WTC11 (cell line): ENCODE measurements around the gene ISL1. TPM values are rescaled to one million over a fixed set of nuclear protein-coding genes. Genes with fewer than 3 reads are reported as not detected.

Experiments
- ATAC-seq: fragments of 200-7000 bp; cut with Tn5 transposase; 2 replicates; pipeline ENCODE4 v1.10.0; 2021; ENCODE audit warnings: mild to moderate bottlenecking, moderate library complexity
- CTCF ChIA-PET: fragments of 300-600 bp; sonication (Branson Sonifier 250); formaldehyde crosslinking; loops from one replicate; lab custom pipeline; 2021; ENCODE audit warnings: antibody characterized with exemption; lab: Charles Lee
- POLR2A ChIA-PET: fragments of 350-600 bp; sonication (Branson Sonifier 250); formaldehyde crosslinking; loops from one replicate; lab custom pipeline; 2021; ENCODE audit warnings: antibody characterized with exemption; lab: Charles Lee
- DNase-seq: peaks from one replicate; pipeline ENCODE4 v3.0.0; 2021; ENCODE audit warnings: low spot score
- H3K27ac Mint-ChIP-seq: 2 replicates; pipeline ENCODE4 v1.8.0; 2021; ENCODE audit warnings: mixed read lengths
- H3K27me3 Mint-ChIP-seq: 2 replicates; pipeline ENCODE4 v1.8.0; 2021; ENCODE audit warnings: low read depth, mild to moderate bottlenecking, moderate library complexity, mixed read lengths
- H3K36me3 Mint-ChIP-seq: 2 replicates; pipeline ENCODE4 v1.8.0; 2021; ENCODE audit warnings: mixed read lengths
- H3K4me1 Mint-ChIP-seq: 2 replicates; pipeline ENCODE4 v1.8.0; 2022; ENCODE audit warnings: mixed read lengths
- H3K4me3 Mint-ChIP-seq: 2 replicates; pipeline ENCODE4 v1.8.0; 2021; ENCODE audit warnings: mild to moderate bottlenecking, moderate library complexity, mixed read lengths
- H3K9me3 Mint-ChIP-seq: 2 replicates; pipeline ENCODE4 v1.8.0; 2021; ENCODE audit warnings: mixed read lengths
- ARID4B ChIP-seq: sonication (generic); formaldehyde crosslinking; IDR thresholded peaks from 2 replicates; pipeline ENCODE4 v1.8.0; 2023; ENCODE audit warnings: missing genetic modification reagents, mild to moderate bottlenecking, borderline replicate concordance
- ATF1 ChIP-seq: sonication (generic); formaldehyde crosslinking; IDR thresholded peaks from 2 replicates; pipeline ENCODE4 v1.8.1; 2023; ENCODE audit warnings: mild to moderate bottlenecking, moderate library complexity, missing genetic modification reagents
- E2F5 ChIP-seq: sonication (generic); formaldehyde crosslinking; IDR thresholded peaks from 2 replicates; pipeline ENCODE4 v1.8.1; 2022; ENCODE audit warnings: mild to moderate bottlenecking, moderate library complexity, missing genetic modification reagents
- ERG ChIP-seq: fragments of 250-450 bp; sonication (Bioruptor Pico); IDR thresholded peaks from 2 replicates; pipeline ENCODE4 v1.8.0; 2021; ENCODE audit warnings: mild to moderate bottlenecking
- FOXP4 ChIP-seq: sonication (generic); formaldehyde crosslinking; IDR thresholded peaks from 2 replicates; pipeline ENCODE4 v1.8.0; 2022; ENCODE audit warnings: mild to moderate bottlenecking, missing genetic modification reagents
- GABPB1 ChIP-seq: sonication (generic); formaldehyde crosslinking; IDR thresholded peaks from 2 replicates; pipeline ENCODE4 v1.8.1; 2023; ENCODE audit warnings: mild to moderate bottlenecking, missing genetic modification reagents
- GRHL2 ChIP-seq: fragments of 250-450 bp; sonication (Bioruptor Pico); IDR thresholded peaks from 2 replicates; pipeline ENCODE4 v1.8.0; 2022; ENCODE audit warnings: mild to moderate bottlenecking, moderate library complexity; ENCODE audit not compliant: insufficient replicate concordance, severe bottlenecking
- GTF2I ChIP-seq: fragments of 250-450 bp; sonication (Bioruptor Pico); conservative IDR thresholded peaks from 2 replicates; pipeline ENCODE4 v1.4.0; 2021; ENCODE audit warnings: mild to moderate bottlenecking
- IRF2 ChIP-seq: sonication (generic); formaldehyde crosslinking; IDR thresholded peaks from 2 replicates; pipeline ENCODE4 v1.8.0; 2022; ENCODE audit warnings: low read depth, missing genetic modification reagents, borderline replicate concordance
- NFATC4 ChIP-seq: fragments of 250-450 bp; sonication (Bioruptor Pico); IDR thresholded peaks from 2 replicates; pipeline ENCODE4 v1.9.0; 2021; ENCODE audit warnings: mild to moderate bottlenecking
- TEAD1 ChIP-seq: sonication (generic); formaldehyde crosslinking; IDR thresholded peaks from 2 replicates; pipeline ENCODE4 v1.8.0; 2022; ENCODE audit warnings: mild to moderate bottlenecking, missing genetic modification reagents
- ZBTB21 ChIP-seq: sonication (generic); formaldehyde crosslinking; IDR thresholded peaks from 2 replicates; pipeline ENCODE4 v1.8.1; 2023; ENCODE audit warnings: mild to moderate bottlenecking, missing genetic modification reagents, borderline replicate concordance
- ZNF281 ChIP-seq: sonication (generic); formaldehyde crosslinking; IDR thresholded peaks from 2 replicates; pipeline ENCODE4 v1.8.0; 2023; ENCODE audit warnings: mild to moderate bottlenecking, missing genetic modification reagents
- total RNA-seq: library from RNA; stranded (reverse); gene quantifications from 3 replicates; pipeline ENCODE4 v1.2.3, GENCODE V29; 2021
- TF ChIP-seq, protein P1 (sequence below): fragments of 250-450 bp; sonication (Bioruptor Pico); conservative IDR thresholded peaks from 2 replicates; pipeline ENCODE4 v1.9.0; 2021; ENCODE audit warnings: mild to moderate bottlenecking
- TF ChIP-seq, protein P2 (sequence below): sonication (generic); formaldehyde crosslinking; IDR thresholded peaks from 2 replicates; pipeline ENCODE4 v1.8.1; 2023; ENCODE audit warnings: mild to moderate bottlenecking, missing genetic modification reagents
- TF ChIP-seq, protein P3 (sequence below): fragments of 250-450 bp; sonication (Bioruptor Pico); IDR thresholded peaks from 2 replicates; pipeline ENCODE4 v1.9.0; 2021; ENCODE audit warnings: mild to moderate bottlenecking, borderline replicate concordance

Gene ISL1
- total RNA-seq, 1 experiment from 2014 or later: not detected

DNA sequence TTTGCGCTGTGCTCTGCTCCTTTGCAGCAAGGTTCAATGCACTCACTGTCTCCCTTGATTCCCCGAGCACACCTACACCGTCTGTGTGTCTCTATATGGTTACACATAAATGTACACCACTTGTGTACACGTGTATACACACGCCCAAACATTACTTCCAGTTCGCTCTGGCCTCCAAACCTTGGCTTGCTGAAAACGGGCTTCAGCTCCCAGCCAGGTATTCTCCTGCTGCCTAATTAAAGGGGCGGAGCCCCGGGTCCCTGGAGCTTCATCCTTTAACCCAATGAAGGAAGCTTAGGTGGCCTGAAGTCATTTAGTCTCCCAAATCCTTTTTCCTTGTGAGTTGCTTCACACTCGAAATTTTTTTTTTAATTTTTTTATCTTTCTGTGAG, 4.6 kb downstream of the ISL1 start:
- TF ChIP-seq ZBTB21 (CRISPR knock-in tag): no peak
- no peak for TF ChIP-seq ERG (CRISPR knock-in tag)
- no peak for TF ChIP-seq GABPB1
- no peak for TF ChIP-seq E2F5
- no peak for TF ChIP-seq TEAD1 (CRISPR knock-in tag)
- TF ChIP-seq, protein P1, sequence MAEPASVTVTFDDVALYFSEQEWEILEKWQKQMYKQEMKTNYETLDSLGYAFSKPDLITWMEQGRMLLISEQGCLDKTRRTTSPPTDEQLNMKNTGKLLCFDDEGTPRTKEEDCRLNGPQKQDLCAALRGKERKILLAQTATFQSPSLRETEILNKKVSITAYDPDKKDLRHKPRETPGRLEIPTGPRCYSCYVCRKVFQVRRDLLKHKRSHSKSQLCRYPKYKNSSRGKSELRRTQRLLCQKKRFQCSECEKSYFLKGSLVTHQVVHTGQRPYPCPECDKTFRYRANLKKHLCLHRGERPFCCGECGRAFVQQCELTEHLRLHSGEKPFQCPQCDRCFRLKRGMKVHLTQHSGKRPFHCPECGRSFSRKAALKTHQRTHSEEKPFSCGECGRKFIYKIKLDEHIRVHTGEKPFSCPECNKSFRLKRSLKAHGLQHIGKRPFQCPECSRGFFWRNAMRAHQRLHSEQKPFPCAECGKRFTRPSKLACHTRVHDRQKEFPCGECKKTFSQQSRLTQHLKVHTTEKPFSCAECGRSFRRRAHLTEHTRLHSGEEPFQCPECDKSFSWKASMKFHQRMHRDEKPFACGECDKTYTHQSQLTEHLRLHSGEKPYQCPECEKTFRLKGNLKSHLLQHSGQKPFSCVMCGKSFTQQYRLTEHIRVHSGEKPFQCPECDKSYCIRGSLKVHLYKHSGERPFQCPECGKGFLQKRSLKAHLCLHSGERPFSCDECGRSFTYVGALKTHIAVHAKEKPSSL (CRISPR knock-in tag): no peak
- TF ChIP-seq ARID4B: no peak
- TF ChIP-seq GRHL2 (CRISPR knock-in tag): no peak
- no peak for TF ChIP-seq ZNF281
- TF ChIP-seq, protein P2, sequence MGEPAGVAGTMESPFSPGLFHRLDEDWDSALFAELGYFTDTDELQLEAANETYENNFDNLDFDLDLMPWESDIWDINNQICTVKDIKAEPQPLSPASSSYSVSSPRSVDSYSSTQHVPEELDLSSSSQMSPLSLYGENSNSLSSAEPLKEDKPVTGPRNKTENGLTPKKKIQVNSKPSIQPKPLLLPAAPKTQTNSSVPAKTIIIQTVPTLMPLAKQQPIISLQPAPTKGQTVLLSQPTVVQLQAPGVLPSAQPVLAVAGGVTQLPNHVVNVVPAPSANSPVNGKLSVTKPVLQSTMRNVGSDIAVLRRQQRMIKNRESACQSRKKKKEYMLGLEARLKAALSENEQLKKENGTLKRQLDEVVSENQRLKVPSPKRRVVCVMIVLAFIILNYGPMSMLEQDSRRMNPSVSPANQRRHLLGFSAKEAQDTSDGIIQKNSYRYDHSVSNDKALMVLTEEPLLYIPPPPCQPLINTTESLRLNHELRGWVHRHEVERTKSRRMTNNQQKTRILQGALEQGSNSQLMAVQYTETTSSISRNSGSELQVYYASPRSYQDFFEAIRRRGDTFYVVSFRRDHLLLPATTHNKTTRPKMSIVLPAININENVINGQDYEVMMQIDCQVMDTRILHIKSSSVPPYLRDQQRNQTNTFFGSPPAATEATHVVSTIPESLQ: no peak
- TF ChIP-seq FOXP4 (CRISPR knock-in tag): no peak
- TF ChIP-seq NFATC4: no peak
- no peak for TF ChIP-seq GTF2I (CRISPR knock-in tag)
- TF ChIP-seq, protein P3, sequence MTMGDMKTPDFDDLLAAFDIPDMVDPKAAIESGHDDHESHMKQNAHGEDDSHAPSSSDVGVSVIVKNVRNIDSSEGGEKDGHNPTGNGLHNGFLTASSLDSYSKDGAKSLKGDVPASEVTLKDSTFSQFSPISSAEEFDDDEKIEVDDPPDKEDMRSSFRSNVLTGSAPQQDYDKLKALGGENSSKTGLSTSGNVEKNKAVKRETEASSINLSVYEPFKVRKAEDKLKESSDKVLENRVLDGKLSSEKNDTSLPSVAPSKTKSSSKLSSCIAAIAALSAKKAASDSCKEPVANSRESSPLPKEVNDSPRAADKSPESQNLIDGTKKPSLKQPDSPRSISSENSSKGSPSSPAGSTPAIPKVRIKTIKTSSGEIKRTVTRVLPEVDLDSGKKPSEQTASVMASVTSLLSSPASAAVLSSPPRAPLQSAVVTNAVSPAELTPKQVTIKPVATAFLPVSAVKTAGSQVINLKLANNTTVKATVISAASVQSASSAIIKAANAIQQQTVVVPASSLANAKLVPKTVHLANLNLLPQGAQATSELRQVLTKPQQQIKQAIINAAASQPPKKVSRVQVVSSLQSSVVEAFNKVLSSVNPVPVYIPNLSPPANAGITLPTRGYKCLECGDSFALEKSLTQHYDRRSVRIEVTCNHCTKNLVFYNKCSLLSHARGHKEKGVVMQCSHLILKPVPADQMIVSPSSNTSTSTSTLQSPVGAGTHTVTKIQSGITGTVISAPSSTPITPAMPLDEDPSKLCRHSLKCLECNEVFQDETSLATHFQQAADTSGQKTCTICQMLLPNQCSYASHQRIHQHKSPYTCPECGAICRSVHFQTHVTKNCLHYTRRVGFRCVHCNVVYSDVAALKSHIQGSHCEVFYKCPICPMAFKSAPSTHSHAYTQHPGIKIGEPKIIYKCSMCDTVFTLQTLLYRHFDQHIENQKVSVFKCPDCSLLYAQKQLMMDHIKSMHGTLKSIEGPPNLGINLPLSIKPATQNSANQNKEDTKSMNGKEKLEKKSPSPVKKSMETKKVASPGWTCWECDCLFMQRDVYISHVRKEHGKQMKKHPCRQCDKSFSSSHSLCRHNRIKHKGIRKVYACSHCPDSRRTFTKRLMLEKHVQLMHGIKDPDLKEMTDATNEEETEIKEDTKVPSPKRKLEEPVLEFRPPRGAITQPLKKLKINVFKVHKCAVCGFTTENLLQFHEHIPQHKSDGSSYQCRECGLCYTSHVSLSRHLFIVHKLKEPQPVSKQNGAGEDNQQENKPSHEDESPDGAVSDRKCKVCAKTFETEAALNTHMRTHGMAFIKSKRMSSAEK (CRISPR knock-in tag): no peak
- no peak for TF ChIP-seq ATF1 (CRISPR knock-in tag)
- no peak for TF ChIP-seq IRF2 (CRISPR knock-in tag)
- CTCF ChIA-PET: interaction anchor here (0.5 to 1.2 kb wide), 5 partner anchors 12 to 744 kb away, joined by 3 to 4 read pairs (median 3); no protein-coding TSS in a partner anchor
- H3K9me3 Mint-ChIP-seq: no peaks in the 10 kb centered on the region
- ATAC-seq (no peak), DNase-seq (peak; percentile 48)
- POLR2A ChIA-PET: no interaction called here
- H3K27ac Mint-ChIP-seq: no peak overlapping the region
- H3K27me3 Mint-ChIP-seq: peaks cover 100% of the 10 kb centered on the region
- peak overlapping the region; percentile 85 for H3K4me3 Mint-ChIP-seq
- peaks cover 77% of the 10 kb centered on the region for H3K4me1 Mint-ChIP-seq
- H3K36me3 Mint-ChIP-seq: no peaks in the 10 kb centered on the region
